ENCODE results near the gene SPART. TPM values are rescaled to one million over a fixed set of nuclear protein-coding genes. Genes with fewer than 3 reads are reported as not detected.

The SPART gene
- 22.5 to 25.1 TPM (median 24.2 TPM) in 5 replicates for total RNA-seq (2022; extraction: Qiagen RNA extraction)

GRCh38 chr13:36346222-36347083 is at the start of gene SPART:
Gene SPART, minus strand, starts transcription at chr13:36346394. Its CDS starts 10,564 bp downstream, at chr13:36335830.

GRCh38 chr13:36297366-36298338 is 48.5 kb downstream of the SPART start, which contains the start of gene CCDC169:
Gene CCDC169, minus strand, starts transcription at chr13:36297814. Its CDS starts 95 bp downstream, at chr13:36297719.

Other genes with a start within 250 kb of the SPART start
- 0.87 to 1.4 TPM (median 1.1 TPM) in 5 replicates for gene DCLK1, start 215.0 kb downstream of the SPART start, total RNA-seq (2022; extraction: Qiagen RNA extraction)
- 0.04 TPM in 1 of 5 replicates, not detected in the others for gene SOHLH2, start 131.8 kb downstream of the SPART start, total RNA-seq (2022; extraction: Qiagen RNA extraction)
- 0.21 to 0.47 TPM (median 0.33 TPM) in 5 replicates for gene CCDC169, start 48.6 kb downstream of the SPART start, total RNA-seq (2022; extraction: Qiagen RNA extraction)
- gene CCNA1, start 86.1 kb upstream of the SPART start, total RNA-seq (2022; extraction: Qiagen RNA extraction), result 0.23 to 0.45 TPM (median 0.38 TPM) in 5 replicates

Measured in A549 treated with dexamethasone at 1 μM for 4 hours (cell line).